ENCODE data around the gene NUP62. TPM values are rescaled to one million over a fixed set of nuclear protein-coding genes. Genes with fewer than 3 reads are reported as not detected.

Gene NUP62
- polyA plus RNA-seq, 3 donors = 15.0 to 22.3 (median 16.4) TPM

DNA sequence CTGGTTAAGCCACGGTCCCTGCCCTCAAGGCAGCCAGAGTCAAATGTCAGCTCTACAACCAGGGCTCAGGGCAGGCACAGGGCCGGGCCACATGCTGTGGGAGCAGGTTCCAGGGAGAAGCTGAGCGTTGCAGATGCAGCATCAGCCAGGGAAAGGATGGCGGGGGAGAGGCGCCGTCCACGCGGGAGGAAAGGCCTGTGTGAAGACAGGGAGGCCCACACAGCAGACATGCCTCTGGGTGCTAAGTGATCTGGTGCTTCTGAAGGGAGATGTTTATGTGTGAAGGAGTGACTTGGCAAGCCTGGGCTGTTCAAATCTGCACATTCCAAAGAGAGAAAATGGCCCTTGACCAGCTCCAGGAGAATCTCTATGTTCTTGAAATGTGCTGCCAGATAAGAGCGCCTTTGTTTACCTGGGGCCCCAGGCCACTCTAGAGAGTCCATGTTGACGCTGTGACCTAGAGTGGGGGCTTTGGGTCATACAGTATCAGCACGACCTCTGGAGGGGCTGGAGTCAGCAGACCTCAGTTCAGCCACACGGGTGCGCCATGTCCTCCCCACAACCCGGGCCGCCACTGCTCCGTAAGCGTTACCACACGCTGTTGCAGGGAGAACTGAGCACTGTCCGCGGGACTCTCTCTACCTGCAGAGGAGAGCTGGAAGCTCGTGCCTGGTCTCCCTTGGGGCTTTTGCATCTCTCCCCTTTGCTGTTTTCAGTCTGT lies 16.2 kb downstream of the NUP62 start:
- H3K27ac ChIP-seq (ENCODE audit: low read depth, low read length) = no peak overlapping the region
- 79 to 86% (median 81%) methylated on average over 21 of the region's 21 CpGs for WGBS, 3 donors

- H3K27ac ChIP-seq (ENCODE audit: low read depth, low read length) = no peak overlapping the region
- WGBS, 3 donors = 48 to 69% (median 50%) methylated on average over 9 of the region's 9 CpGs
Observed at GRCh38 chr19:49911381-49912145, 17.7 kb downstream of the NUP62 start.

DNA sequence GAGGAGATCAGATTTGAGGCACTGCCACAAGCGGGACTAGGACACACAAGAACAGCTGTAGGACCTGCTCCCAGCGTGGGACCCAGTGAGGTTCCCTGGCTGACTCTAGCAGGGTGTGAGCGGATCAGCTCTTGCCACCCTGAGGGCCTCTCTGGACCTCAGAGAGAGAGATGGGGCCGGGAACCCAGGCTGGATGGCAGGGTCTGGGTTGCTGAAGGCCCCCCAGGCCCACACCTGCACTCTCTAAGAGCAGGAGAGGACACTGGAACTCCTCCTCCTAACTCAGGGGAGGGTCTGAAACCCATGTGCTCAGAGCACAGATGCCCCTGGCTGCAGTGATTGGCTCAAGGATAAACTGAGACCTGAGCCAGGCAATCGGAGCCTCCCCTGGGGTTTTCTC lies 19.1 kb downstream of the NUP62 start:
- no peak overlapping the region for H3K27ac ChIP-seq (ENCODE audit: low read depth, low read length)
- WGBS, 3 donors = 93 to 96% (median 94%) methylated on average over 5 of the region's 5 CpGs

DNA sequence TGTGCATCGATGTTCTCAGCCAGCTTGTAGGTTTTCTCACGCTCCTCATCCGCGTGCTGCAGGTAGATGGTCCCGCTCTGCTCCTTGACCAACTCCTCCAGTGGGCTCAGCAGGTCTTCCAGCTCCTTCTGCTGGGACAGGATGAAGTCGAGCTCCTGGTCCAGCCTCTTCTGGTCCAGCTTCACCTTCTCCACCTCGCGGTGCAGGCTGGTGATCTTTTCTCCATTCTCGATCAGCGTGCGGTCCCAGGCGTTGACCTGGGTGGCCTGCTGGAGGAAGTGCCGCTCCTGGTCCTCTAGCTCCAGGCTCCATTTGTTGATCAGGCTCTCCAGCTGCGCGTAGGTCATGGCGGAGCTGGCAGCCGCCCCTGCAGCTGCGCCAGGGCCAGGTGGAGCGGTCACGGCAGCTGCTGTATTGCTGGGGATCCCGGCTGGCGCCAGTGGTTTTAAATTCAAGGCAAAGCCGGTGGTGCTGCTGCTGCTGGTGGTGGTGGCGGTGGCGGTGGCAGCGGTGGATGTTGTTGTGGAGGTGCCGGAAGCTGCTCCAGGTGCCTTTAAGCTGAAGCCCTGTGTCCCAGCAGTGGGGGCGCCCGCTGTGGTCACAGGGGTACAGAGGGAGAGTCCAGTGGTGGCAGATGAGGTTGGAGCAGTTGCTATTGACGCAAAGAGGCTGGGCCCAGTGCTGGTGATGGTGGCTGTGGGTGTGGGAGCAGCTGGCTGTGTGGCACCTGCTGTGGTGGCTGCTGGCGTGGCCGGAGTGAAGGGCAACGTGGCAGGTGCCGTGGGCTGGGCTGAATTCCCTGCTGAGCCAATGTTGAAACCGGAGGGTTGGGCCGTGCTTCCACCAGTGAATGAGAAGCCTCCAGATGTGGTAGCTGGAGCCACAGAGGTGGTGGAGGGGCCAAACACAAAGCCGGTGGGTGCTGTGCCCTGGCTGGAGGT lies 20.6 kb downstream of the NUP62 start:
- WGBS, 3 donors = 95 to 97% (median 96%) methylated on average over 35 to 37 of the region's 37 CpGs
- no peak overlapping the region for H3K27ac ChIP-seq (ENCODE audit: low read depth, low read length)

DNA sequence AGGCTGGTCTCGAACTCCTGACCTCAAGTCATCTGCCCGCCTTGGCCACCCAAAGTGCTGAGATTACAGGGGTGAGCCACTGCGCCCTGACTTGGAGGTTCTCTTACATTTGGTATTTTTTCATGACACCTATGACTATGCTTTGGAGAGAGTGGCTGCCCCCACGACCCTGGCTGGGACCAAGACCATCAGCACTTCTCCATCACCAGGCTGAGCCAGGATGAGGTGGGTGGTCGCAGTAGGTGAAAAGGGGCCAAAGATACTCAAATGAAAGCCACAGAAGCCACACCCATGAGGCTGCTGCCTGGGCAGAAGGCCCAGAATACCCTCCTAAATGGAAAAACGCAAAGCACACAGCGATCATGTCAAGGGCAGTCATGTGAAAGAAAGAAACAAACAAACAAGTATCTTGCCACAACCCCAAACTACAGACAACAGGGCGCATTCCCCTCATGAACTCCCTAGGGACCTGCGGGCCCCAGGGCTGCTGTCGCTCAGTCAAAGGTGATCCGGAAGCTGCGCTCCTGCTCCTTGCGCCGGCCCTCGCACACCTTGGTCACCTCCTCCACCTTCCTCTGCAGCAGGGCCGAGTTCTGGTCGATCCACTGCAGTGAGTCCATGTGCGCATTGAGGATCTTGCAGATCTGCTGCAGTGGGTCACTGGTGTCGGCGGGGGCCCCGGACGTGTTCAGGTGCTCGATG lies 21.4 kb downstream of the NUP62 start:
- WGBS, 3 donors = 88 to 95% (median 94%) methylated on average over 23 of the region's 23 CpGs
- H3K27ac ChIP-seq (ENCODE audit: low read depth, low read length) = no peak overlapping the region

DNA sequence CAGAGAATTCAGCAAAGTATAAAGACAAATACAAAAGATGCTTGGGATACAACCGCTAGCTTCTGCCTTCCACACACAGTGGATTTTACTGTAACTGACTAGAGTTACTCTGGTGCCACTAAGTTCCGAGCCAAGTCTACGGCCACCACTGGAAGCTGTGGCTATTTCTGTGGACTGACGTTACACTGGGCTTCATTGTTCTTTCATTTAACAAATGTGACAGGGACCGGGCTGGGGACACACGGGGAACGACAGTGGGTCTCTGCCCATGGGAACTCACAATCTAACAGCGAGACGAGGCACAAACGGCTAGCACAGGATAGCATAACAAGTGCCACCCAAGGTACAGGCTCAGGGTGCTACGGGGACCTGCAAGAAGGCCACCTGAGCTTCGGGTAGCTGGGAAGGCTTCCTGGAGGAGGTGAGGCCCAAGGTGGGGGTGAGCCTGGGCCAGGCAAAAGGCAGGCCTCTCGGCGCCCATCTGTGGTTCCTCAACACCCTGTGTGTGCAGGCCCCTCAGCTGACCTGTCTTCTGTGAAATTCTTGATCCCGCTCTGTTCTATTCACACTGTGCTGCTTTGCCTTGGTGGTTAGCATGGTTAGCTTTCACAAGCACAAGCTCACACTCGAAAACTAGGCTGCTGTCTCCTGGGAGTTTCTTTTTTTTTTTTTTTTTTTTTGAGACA lies 22.3 kb downstream of the NUP62 start:
- 90 to 94% (median 93%) methylated on average over 16 of the region's 16 CpGs for WGBS, 3 donors
- no peak overlapping the region for H3K27ac ChIP-seq (ENCODE audit: low read depth, low read length)

DNA sequence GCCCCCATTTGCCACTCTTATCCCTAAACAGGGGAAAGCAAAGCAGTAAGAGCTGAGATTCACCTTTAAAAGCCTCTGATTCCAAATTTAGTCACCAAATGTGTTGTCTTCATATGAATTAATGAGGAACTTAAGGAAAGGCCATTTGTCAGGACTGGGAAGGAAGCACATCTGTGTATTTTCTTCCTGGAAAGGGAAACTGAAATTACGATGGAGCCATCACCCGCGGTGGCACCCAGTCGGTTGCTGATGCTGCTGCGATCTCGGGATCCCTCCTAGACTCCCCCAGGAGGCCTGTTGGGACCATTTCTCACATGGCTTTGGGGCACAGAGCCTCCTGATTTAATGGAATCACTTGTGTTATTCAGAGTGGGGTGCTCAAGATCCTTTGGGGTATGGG lies 25.2 kb downstream of the NUP62 start:
- WGBS, 3 donors = 20 to 65% (median 38%) methylated on average over 6 of the region's 6 CpGs
- no peak overlapping the region for H3K27ac ChIP-seq (ENCODE audit: low read depth, low read length)

- H3K27ac ChIP-seq (ENCODE audit: low read depth, low read length) = no peak within 1 kb of the TSS
- WGBS, 3 donors = 20 to 43% (median 27%) methylated on average over 19 to 20 of the region's 20 CpGs
Observed at GRCh38 chr19:49896863-49897621, 32.3 kb downstream of the NUP62 start, which contains the start of gene IL4I1. TSS of gene IL4I1 (minus strand) at chr19:49896887. CDS start at chr19:49896160, 727 bp downstream.

GRCh38 chr19:49895566-49896297 lies 33.6 kb downstream of the NUP62 start:
- WGBS, 3 donors = 61 to 75% (median 73%) methylated on average over 17 of the region's 17 CpGs
- no peak overlapping the region for H3K27ac ChIP-seq (ENCODE audit: low read depth, low read length)

GRCh38 chr19:49894879-49895565 lies 34.3 kb downstream of the NUP62 start:
- 78 to 90% (median 87%) methylated on average over 15 to 17 of the region's 17 CpGs for WGBS, 3 donors
- no peak overlapping the region for H3K27ac ChIP-seq (ENCODE audit: low read depth, low read length)

GRCh38 chr19:49894011-49894664 lies 35.2 kb downstream of the NUP62 start:
- no peak overlapping the region for H3K27ac ChIP-seq (ENCODE audit: low read depth, low read length)
- WGBS, 3 donors = 93 to 95% (median 94%) methylated on average over 17 to 18 of the region's 18 CpGs

DNA sequence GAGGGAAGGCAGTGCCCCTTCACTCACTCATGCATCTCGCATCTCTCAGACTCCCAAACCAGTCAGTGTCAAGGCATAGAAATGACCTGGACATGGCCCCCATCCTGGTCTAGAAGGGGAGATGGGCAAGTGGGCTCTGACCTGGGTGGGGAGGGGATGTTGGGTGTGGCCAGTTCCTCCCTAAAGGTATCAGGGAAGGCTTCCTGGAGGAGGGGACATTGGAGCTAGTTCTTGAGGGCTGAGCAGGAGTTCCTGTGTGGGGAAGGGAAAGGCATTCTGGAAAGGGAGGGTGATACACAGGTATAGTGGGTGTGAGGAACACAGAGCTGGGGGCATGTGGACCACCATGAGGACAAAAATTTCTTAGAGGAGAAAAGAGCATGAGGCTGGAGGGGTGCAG lies 36.6 kb downstream of the NUP62 start:
- H3K27ac ChIP-seq (ENCODE audit: low read depth, low read length) = no peak overlapping the region
- WGBS, 3 donors = 86 to 100% (median 94%) methylated on average over 1 of the region's 1 CpG

GRCh38 chr19:49891393-49891792 lies 37.9 kb downstream of the NUP62 start:
- WGBS, 3 donors = 85 to 92% (median 87%) methylated on average over 17 of the region's 17 CpGs
- H3K27ac ChIP-seq (ENCODE audit: low read depth, low read length) = no peak overlapping the region

DNA sequence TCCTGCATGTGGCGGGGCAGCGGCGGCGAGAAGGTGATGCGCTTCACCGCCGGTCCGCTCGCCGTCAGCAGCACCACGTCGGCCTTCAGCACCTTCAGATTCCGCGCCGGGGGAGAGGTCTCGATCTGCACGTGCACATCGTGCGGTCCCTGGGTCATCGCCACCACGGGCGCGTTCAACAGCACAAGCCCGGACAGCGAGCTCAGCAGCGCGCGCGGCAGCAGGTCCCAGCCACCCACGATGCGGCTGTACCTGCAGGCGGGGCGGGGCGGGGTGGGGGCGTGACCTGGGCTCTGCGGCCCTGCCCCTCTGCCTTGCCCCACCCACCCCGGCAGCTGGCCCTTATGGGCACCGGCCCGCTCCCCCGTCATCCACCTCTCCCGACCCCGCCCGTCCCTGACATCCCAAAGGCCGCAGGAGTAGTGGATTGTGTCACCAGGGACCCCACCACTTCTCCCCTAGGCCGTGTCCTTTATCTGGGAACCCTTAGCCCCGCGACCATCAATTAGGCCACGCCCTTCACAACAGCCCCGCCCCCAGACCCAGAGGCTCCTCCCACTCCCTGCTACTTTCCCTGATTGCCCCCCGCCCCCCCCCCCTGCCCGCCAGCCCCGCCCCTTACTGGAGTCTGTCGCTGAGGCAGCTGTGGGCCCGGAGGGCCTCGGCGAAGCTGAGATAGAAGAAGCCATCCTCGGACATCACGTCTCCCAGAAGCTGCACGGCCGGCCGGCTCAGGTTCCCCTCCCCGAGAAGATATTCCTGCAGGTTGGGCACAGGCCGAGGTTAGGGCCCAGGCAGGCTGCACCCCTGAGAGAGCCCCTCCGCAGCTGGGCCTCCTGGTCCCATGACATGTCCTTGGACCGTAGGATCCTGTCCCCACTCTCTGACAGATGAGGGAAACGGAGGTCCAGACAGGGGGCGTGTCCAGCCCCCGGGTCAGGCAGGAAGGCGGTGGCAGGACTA lies 38.7 kb downstream of the NUP62 start:
- no peak overlapping the region for H3K27ac ChIP-seq (ENCODE audit: low read depth, low read length)

More for the DNA sequence above, 38.7 kb downstream of the NUP62 start:
- 10 to 18% (median 17%) methylated on average over 63 to 69 of the region's 69 CpGs for WGBS, 3 donors

Data from adipose tissue (tissue), 3 donors.